ENCODE results near the gene SIPA1L3. TPM values are rescaled to one million over a fixed set of nuclear protein-coding genes. Genes with fewer than 3 reads are reported as not detected.
A peak's percentile ranks its signal among the peaks of the same experiment; 100 is the strongest.

Gene SIPA1L3
- total and polyA plus RNA-seq, 9 of the 15 experiments (the other 6 are each of a cell fraction or from before 2014, with no cell fraction given) = 0.01 to 6.1 (median 2.5) TPM

DNA sequence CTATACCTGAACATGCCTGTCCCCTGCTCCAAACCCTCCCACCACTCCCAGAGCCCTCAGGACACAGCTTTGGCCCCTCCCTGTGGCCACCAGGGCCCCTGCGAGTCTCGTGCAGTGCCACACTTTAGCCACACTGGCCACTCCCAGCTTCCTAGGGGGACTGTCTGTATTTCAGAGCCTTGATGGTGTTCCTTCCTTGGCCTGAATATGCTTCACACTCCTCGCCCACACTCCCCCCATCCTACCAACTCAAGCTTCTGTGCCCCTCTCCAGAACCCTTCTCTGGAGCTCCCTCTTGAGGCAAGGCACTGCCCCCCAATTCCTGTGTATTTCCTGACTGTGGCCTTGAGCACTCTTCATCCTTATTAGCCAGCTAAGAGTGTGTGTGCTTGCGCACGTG, 236.8 kb downstream of the SIPA1L3 start:
- ATAC-seq (peak; percentile 57), FAIRE-seq (peak; percentile 60), DNase-seq (ENCODE audit: extremely low read depth in 1 of 4, low spot score in 3 of 4) (no peak)
- WGBS (ENCODE audit: insufficient coverage, low coverage, missing lambda C conversion rate) = 27% methylated on average over 5 of the region's 5 CpGs
- Histone ChIP-seq H2AFZ (ENCODE audit: low read depth, low read length) (no peak overlapping the region), H3K9ac (ENCODE audit: insufficient read depth in 1 of 2, low read depth in 2 of 2, low read length in 2 of 2) (no peak overlapping the region), H3K27ac (ENCODE audit: extremely low read depth, low read depth, low read length) (no peak overlapping the region), H3K4me2 (ENCODE audit: insufficient read depth, low read length) (no peak overlapping the region), H3K9me1 (ENCODE audit: control insufficient read depth, insufficient read depth, low read length) (no peaks in the 10 kb centered on the region), H3K4me3 (no peak overlapping the region), H3K36me3 (ENCODE audit: control insufficient read depth, insufficient read depth, low read length) (no peaks in the 10 kb centered on the region), H3K9me3 (replicated peaks; ENCODE audit: control insufficient read depth, insufficient read depth, low read depth, low read length) (no peaks in the 10 kb centered on the region), H3K27me3 (ENCODE audit: control insufficient read depth in 2 of 2, insufficient read depth in 2 of 2, low read length in 2 of 2) (no peaks in the 10 kb centered on the region), H3K4me1 (replicated peaks in 1 of 2; ENCODE audit: control insufficient read depth in 2 of 2, insufficient read depth in 2 of 2, low read length in 2 of 2) (peaks cover 8 to 16% of the 10 kb centered on the region in 2 experiments; a peak in 4 of 5 replicates), H3K79me2 (ENCODE audit: control insufficient read depth, insufficient read depth, low read length) (no peaks in the 10 kb centered on the region), H4K20me1 (replicated peaks; ENCODE audit: control insufficient read depth, insufficient read depth, low read length) (no peaks in the 10 kb centered on the region)
- BruUV-seq (replicated peaks) = no TSS peak
- intact Hi-C loops (cut with micrococcal nuclease) = loop anchor here (2.0 to 5.0 kb wide), 3 partner anchors 47 to 191 kb away; partner anchors contain the start of gene CATSPERG
- POLR2A ChIA-PET = interaction anchor here (0.6 to 0.8 kb wide), 3 partner anchors 9 to 363 kb away, joined by 4 read pairs; no protein-coding TSS in a partner anchor
- in situ Hi-C loops (cut with MboI) = no loop called here
- CTCF ChIA-PET (ENCODE audit: low intra/inter-chr PET ratio) = interaction anchor here (2.9 kb wide), 1 partner anchor 192 kb away, joined by 18 read pairs; the partner anchor contains the start of gene CATSPERG
- no peak for TF ChIP-seq MED1 (CRISPR knock-in tag; IDR thresholded peaks at IDR 0.05; ENCODE audit: borderline replicate concordance)
- TF ChIP-seq RAD21 (CRISPR knock-in tag; conservative IDR thresholded peaks at IDR 0.05 in 1 of 2, IDR thresholded peaks at IDR 0.05 in 1 of 2) = peak in 1 of 2 experiments; percentile 28; a peak in 1 of 4 replicates
- TF ChIP-seq, protein P1, sequence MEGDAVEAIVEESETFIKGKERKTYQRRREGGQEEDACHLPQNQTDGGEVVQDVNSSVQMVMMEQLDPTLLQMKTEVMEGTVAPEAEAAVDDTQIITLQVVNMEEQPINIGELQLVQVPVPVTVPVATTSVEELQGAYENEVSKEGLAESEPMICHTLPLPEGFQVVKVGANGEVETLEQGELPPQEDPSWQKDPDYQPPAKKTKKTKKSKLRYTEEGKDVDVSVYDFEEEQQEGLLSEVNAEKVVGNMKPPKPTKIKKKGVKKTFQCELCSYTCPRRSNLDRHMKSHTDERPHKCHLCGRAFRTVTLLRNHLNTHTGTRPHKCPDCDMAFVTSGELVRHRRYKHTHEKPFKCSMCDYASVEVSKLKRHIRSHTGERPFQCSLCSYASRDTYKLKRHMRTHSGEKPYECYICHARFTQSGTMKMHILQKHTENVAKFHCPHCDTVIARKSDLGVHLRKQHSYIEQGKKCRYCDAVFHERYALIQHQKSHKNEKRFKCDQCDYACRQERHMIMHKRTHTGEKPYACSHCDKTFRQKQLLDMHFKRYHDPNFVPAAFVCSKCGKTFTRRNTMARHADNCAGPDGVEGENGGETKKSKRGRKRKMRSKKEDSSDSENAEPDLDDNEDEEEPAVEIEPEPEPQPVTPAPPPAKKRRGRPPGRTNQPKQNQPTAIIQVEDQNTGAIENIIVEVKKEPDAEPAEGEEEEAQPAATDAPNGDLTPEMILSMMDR (IDR thresholded peaks at IDR 0.05 in 2 of 3, conservative IDR thresholded peaks at IDR 0.05 in 1 of 3; ENCODE audit: insufficient read depth in 2 of 3, low read depth in 1 of 3, low read length in 3 of 3) = peak; percentile 49 to 62 (median 51)
- no peak for TF ChIP-seq ZNF143 (CRISPR knock-in tag; IDR thresholded peaks at IDR 0.05)
- TF ChIP-seq POU5F1 (IDR thresholded peaks at IDR 0.05; ENCODE audit: borderline replicate concordance, low read depth, low read length, partially characterized antibody) = no peak
- no peak for TF ChIP-seq ZZZ3 (IDR thresholded peaks at IDR 0.05)
- peak; percentile 78 for TF ChIP-seq BHLHE40 (IDR thresholded peaks at IDR 0.05; ENCODE audit: low read length)
- TF ChIP-seq SMC3 (conservative IDR thresholded peaks at IDR 0.05; ENCODE audit: insufficient read depth, low read depth, low read length) = 0 out of 2 replicates have a peak, but pooled peaks have one; percentile 2

Measured in K562 (cell line).